Measurements from ENCODE around the gene KLK13. TPM values are rescaled to one million over a fixed set of nuclear protein-coding genes. Genes with fewer than 3 reads are reported as not detected.

KLK13 gene
- total RNA-seq, 1 donor from 2014 or later = not detected

GRCh38 chr19:51071095-51071405 lies 6.2 kb upstream of the KLK13 start:
- H3K27me3 ChIP-seq = no peaks in the 10 kb centered on the region
- H3K4me1 ChIP-seq = no peaks in the 10 kb centered on the region
- no peak overlapping the region for H3K4me3 ChIP-seq
- no peak for DNase-seq (ENCODE audit: low spot score in 2 of 2)
- TF ChIP-seq CTCF (IDR thresholded peaks at IDR 0.05) = no peak
- H3K27ac ChIP-seq = no peak overlapping the region
- H3K36me3 ChIP-seq = no peaks in the 10 kb centered on the region
- peaks cover 0 to 16% of the 10 kb centered on the region in 2 donors for H3K9me3 ChIP-seq
- intact Hi-C loops (cut with DNase I) = no loop called here

DNA sequence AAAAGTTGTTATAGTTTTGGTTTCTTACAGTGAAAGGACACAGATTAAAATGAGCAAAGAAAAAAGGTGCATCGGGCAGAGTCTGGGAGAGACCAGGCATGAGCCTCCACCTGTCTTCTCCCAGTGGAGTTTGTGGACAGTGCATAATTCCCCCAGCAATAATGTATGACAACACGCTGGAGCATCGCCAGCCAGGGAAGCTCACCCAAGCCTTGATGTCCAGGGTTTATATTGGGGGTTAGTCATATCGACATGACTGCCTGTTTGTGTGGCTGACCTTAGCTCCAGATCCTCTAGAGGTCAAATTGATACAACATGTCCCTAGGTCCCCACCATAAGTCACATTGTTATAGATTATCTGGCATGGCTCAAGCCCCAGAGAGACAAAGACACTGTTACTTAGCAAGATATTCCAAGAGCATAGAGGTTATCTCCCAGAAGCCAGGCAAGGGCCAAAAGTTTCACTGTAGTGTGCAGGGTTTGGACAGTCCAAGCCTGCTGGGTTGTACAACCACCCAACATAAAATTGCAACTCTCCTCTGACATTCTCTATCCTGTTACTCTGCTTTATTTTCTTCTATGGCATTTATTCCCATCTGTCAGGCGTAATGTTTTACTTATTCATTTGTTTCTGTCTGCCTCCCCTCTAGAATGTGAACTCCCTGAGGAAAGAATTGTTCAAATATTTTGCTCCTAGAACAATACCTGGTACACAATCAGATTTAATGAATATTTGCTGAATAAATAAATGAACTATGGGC lies 5.6 kb upstream of the KLK13 start:
- Histone ChIP-seq H3K36me3 (no peaks in the 10 kb centered on the region), H3K9me3 (peaks cover 0 to 16% of the 10 kb centered on the region in 2 donors), H3K27ac (no peak overlapping the region), H3K4me1 (no peaks in the 10 kb centered on the region), H3K4me3 (no peak overlapping the region), H3K27me3 (no peaks in the 10 kb centered on the region)
- intact Hi-C loops (cut with DNase I) = no loop called here
- no peak for DNase-seq (ENCODE audit: low spot score in 2 of 2)
- no peak for TF ChIP-seq CTCF (IDR thresholded peaks at IDR 0.05)

GRCh38 chr19:51066393-51067186 lies 1.7 kb upstream of the KLK13 start:
- Histone ChIP-seq H3K9me3 (no peaks in the 10 kb centered on the region), H3K36me3 (no peaks in the 10 kb centered on the region), H3K4me3 (no peak overlapping the region), H3K27ac (no peak overlapping the region), H3K4me1 (no peaks in the 10 kb centered on the region), H3K27me3 (no peaks in the 10 kb centered on the region)
- no peak for DNase-seq (ENCODE audit: low spot score in 2 of 2)
- TF ChIP-seq CTCF (IDR thresholded peaks at IDR 0.05) = no peak
- intact Hi-C loops (cut with DNase I) = no loop called here

- H3K36me3 ChIP-seq = no peaks in the 10 kb centered on the region
- no peaks in the 10 kb centered on the region for H3K4me1 ChIP-seq
- no peak overlapping the region for H3K4me3 ChIP-seq
- H3K27me3 ChIP-seq = no peaks in the 10 kb centered on the region
- DNase-seq (ENCODE audit: low spot score in 2 of 2) = no peak
- intact Hi-C loops (cut with DNase I) = no loop called here
- no peak for TF ChIP-seq CTCF (IDR thresholded peaks at IDR 0.05)
- no peak overlapping the region for H3K27ac ChIP-seq
- no peaks in the 10 kb centered on the region for H3K9me3 ChIP-seq
These were observed 499 bp upstream of the KLK13 start for GRCh38 chr19:51065221-51065960.

DNA sequence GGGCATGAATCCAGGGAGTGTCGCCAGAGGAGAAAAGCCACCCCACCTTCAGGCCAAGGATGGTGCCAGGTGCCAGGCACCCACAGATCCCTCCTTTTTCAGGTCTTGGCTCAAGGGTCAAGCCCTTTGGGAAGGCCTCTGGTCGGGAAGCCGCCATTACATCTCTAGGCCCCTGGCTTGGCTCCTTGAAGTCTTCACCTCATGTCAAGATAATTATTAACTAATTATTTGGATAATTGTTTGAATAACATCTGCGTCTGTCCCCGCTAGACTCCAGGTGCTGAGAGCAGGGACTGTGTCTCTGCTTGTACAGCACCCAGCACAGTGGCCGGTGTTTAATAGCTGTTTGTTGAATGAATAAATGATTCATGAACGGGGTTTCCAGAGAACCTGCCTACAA lies 1.2 kb downstream of the KLK13 start:
- Histone ChIP-seq H3K27ac (no peak overlapping the region), H3K27me3 (no peaks in the 10 kb centered on the region), H3K4me1 (no peaks in the 10 kb centered on the region), H3K4me3 (no peak overlapping the region), H3K9me3 (no peaks in the 10 kb centered on the region), H3K36me3 (no peaks in the 10 kb centered on the region)
- no peak for TF ChIP-seq CTCF (IDR thresholded peaks at IDR 0.05)
- no peak for DNase-seq (ENCODE audit: low spot score in 2 of 2)
- intact Hi-C loops (cut with DNase I) = no loop called here

Measured in ascending aorta (tissue), 2 donors.